HG02981 (cell line): ENCODE results near the gene NEDD4.
"Not testable (repeated sequence)": the region's sequence is repeated elsewhere in the genome, so short reads cannot be mapped to it uniquely, and the experiment has no call there.

Source experiments
- ATAC-seq: cut with Tn5 transposase; IDR thresholded peaks from one replicate; pipeline ENCODE4 v1.9.1; 2021; ENCODE audit warnings: mild to moderate bottlenecking, moderate library complexity; ENCODE audit not compliant: unreplicated experiment

The NEDD4 gene

GRCh38 chr15:55993111-55993803 is at the start of gene NEDD4:
TSS of gene NEDD4 (minus strand) at chr15:55993612. CDS start at chr15:55993555, 57 bp downstream.
- peak; percentile 83 for ATAC-seq

- no peak for ATAC-seq
Observed at GRCh38 chr15:56042498-56042897, 49.1 kb upstream of the NEDD4 start.

- no peak for ATAC-seq
Observed at GRCh38 chr15:56042031-56042430, 48.6 kb upstream of the NEDD4 start.

- no peak for ATAC-seq
Observed at GRCh38 chr15:56040081-56041035, 46.9 kb upstream of the NEDD4 start.

GRCh38 chr15:56038707-56039106 is 45.3 kb upstream of the NEDD4 start:
- no peak for ATAC-seq

- no peak for ATAC-seq
Observed at GRCh38 chr15:56038015-56038414, 44.6 kb upstream of the NEDD4 start.

- no peak for ATAC-seq
Observed at GRCh38 chr15:56036546-56037067, 43.2 kb upstream of the NEDD4 start.

- ATAC-seq: no peak
Observed at GRCh38 chr15:56035166-56035565, 41.8 kb upstream of the NEDD4 start.

- ATAC-seq: no peak
Observed at GRCh38 chr15:56034514-56034913, 41.1 kb upstream of the NEDD4 start.

- no peak for ATAC-seq
Observed at GRCh38 chr15:56032373-56032772, 39.0 kb upstream of the NEDD4 start.

- no peak for ATAC-seq
Observed at GRCh38 chr15:56031836-56032235, 38.4 kb upstream of the NEDD4 start.

GRCh38 chr15:56031402-56031801 is 38.0 kb upstream of the NEDD4 start:
- ATAC-seq: no peak

GRCh38 chr15:56028430-56028829 is 35.0 kb upstream of the NEDD4 start:
- no peak for ATAC-seq

- ATAC-seq: not testable (repeated sequence)
Observed at GRCh38 chr15:56023160-56023559, 29.7 kb upstream of the NEDD4 start.

- no peak for ATAC-seq
Observed at GRCh38 chr15:56019819-56020486, 26.5 kb upstream of the NEDD4 start.

GRCh38 chr15:56019060-56019793 is 25.8 kb upstream of the NEDD4 start:
- no peak for ATAC-seq

- no peak for ATAC-seq
Observed at GRCh38 chr15:56017920-56018319, 24.5 kb upstream of the NEDD4 start.

GRCh38 chr15:56017511-56017910 is 24.1 kb upstream of the NEDD4 start:
- ATAC-seq: no peak

- ATAC-seq: no peak
Observed at GRCh38 chr15:56016281-56016680, 22.9 kb upstream of the NEDD4 start.

- ATAC-seq: no peak
Observed at GRCh38 chr15:56014677-56015076, 21.3 kb upstream of the NEDD4 start.
